HepG2 (cell line): ENCODE measurements around the gene IL5RA. TPM values are rescaled to one million over a fixed set of nuclear protein-coding genes. Genes with fewer than 3 reads are reported as not detected.

ENCODE experiments used
- RFXANK ChIP-seq: IDR thresholded peaks from 2 replicates; pipeline ENCODE4 v1.6.1; 2016
- TGIF2 ChIP-seq: IDR thresholded peaks from 2 replicates; pipeline ENCODE4 v1.6.1; 2016; ENCODE audit warnings: control low read depth, missing compliant biosample characterization
- THYN1 ChIP-seq: sonication (generic); formaldehyde crosslinking; IDR thresholded peaks from 2 replicates; pipeline ENCODE4 v1.8.1; 2023; ENCODE audit warnings: low read depth, mild to moderate bottlenecking, moderate library complexity, missing genetic modification reagents, borderline replicate concordance
- ZNF451 ChIP-seq: sonication (generic); formaldehyde crosslinking; IDR thresholded peaks from 2 replicates; pipeline ENCODE4 v1.5.0; 2020; ENCODE audit warnings: mild to moderate bottlenecking, missing genetic modification reagents
- ZNF550 ChIP-seq: sonication (generic); formaldehyde crosslinking; IDR thresholded peaks from 2 replicates; pipeline ENCODE4 v1.4.0; 2020; ENCODE audit warnings: mild to moderate bottlenecking, missing genetic modification reagents, borderline replicate concordance
- polyA plus RNA-seq, 8 experiments: library from polyadenylated mRNA; depleted of rRNA in 3 of 8; stranded (reverse) in 7 of 8; unstranded in 1 of 8; fragments of >200 nt; fragmentation: Illumina TruSeq in 4 of 8; extraction: Trizol in 4 of 8; gene quantifications; 2 replicates each; pipeline versions ENCODE4 v1.2.1 to v1.2.3, GENCODE V29; 2011 to 2016; ENCODE audit warnings: low read depth in 4 of 8, missing spikeins in 1 of 8, mixed read lengths in 1 of 8; ENCODE audit not compliant: insufficient read depth in 1 of 8
- total RNA-seq, 5 experiments: library from RNA; depleted of rRNA; stranded (reverse); fragments of >200 nt; fragmentation: Illumina TruSeq; extraction: Trizol; gene quantifications; 2 replicates each; pipeline ENCODE4 v1.2.3, GENCODE V29; 2016; ENCODE audit warnings: low read depth in 1 of 5
- TF ChIP-seq, protein P1 (sequence below): sonication (generic); formaldehyde crosslinking; IDR thresholded peaks from 2 replicates; pipeline ENCODE4 v1.4.0; 2020; ENCODE audit warnings: missing genetic modification reagents, borderline replicate concordance
- TF ChIP-seq, protein P2 (sequence below), 2 experiments: sonication (generic) in 1 of 2; formaldehyde crosslinking in 1 of 2; IDR thresholded peaks; 2 replicates each; pipeline versions ENCODE4 v1.6.1 to v1.9.0; 2014 to 2022; ENCODE audit warnings: antibody characterized with exemption in 1 of 2, borderline replicate concordance in 1 of 2, inconsistent platforms in 1 of 2, low read depth in 1 of 2, missing genetic modification reagents in 1 of 2
- TF ChIP-seq, protein P3 (sequence below): sonication (generic); formaldehyde crosslinking; IDR thresholded peaks from 2 replicates; pipeline ENCODE4 v1.4.0; 2020; ENCODE audit warnings: mild to moderate bottlenecking, missing genetic modification reagents
- TF ChIP-seq, protein P4 (sequence below): sonication (generic); formaldehyde crosslinking; IDR thresholded peaks from 2 replicates; pipeline ENCODE4 v1.8.0; 2022; ENCODE audit warnings: low read depth, missing genetic modification reagents
- TF ChIP-seq, protein P5 (sequence below): sonication (generic); formaldehyde crosslinking; IDR thresholded peaks from 2 replicates; pipeline ENCODE4 v1.5.1; 2020; ENCODE audit warnings: missing genetic modification reagents, mild to moderate bottlenecking, borderline replicate concordance
- TF ChIP-seq, protein P6 (sequence below): sonication (generic); formaldehyde crosslinking; IDR thresholded peaks from 2 replicates; pipeline ENCODE4 v1.8.1; 2023; ENCODE audit warnings: mild to moderate bottlenecking, inconsistent platforms, moderate library complexity, missing genetic modification reagents, borderline replicate concordance

Gene IL5RA
- total and polyA plus RNA-seq, 2 of the 13 experiments (the other 11 are each of a cell fraction or from before 2014, with no cell fraction given) = not detected

DNA sequence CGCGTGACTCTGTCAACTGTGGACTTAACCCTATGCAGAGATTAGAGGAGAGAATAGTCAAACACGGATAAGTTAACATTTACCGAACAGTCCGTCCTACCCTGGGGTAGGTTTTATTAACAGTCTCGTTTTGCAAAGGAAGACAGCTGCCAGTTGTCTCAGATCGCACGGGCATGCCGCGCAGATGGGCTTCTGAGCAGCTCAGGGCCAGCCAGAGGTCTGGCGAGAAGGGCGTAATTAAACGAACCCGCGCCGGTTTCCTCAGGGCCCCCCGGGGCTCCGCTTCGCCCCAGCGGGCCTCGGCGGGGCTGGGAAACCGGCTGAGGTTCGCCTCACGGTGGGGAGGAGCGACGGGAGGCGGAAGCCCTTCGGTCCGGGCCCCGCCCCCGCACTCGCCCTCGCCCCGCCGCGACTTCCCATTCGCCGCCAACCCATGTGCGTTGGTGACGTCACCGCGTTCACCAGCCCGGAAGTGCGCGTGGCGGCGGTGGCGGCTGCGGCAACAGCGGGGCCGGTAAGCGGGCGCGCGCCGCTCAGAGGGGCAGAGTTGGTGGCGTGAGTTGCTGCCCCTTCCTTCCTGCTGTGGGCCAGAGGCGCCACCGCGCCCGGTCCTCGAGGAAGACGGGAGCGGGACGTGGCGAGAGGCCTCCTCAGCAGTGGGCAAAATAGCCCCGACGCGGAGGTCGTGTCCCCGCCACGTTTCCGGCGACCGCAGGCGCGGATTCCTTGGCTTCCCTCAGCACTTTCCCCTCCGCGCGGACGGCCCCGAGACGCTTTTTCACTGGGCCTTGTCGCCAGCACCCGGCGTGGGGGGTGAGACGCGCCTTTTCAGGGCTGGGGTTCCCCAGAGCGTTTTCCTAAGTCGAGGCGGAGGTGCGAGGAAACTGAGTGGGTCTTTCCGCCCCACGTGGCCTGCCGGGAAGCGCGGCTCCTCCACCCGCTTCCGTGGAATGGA lies 16.6 kb upstream of the IL5RA start, which contains the start of gene TRNT1 (continued):
- TF ChIP-seq TGIF2 = peak; percentile 81
- TF ChIP-seq, protein P1, sequence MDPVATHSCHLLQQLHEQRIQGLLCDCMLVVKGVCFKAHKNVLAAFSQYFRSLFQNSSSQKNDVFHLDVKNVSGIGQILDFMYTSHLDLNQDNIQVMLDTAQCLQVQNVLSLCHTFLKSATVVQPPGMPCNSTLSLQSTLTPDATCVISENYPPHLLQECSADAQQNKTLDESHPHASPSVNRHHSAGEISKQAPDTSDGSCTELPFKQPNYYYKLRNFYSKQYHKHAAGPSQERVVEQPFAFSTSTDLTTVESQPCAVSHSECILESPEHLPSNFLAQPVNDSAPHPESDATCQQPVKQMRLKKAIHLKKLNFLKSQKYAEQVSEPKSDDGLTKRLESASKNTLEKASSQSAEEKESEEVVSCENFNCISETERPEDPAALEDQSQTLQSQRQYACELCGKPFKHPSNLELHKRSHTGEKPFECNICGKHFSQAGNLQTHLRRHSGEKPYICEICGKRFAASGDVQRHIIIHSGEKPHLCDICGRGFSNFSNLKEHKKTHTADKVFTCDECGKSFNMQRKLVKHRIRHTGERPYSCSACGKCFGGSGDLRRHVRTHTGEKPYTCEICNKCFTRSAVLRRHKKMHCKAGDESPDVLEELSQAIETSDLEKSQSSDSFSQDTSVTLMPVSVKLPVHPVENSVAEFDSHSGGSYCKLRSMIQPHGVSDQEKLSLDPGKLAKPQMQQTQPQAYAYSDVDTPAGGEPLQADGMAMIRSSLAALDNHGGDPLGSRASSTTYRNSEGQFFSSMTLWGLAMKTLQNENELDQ (CRISPR knock-in tag) = no peak
- TF ChIP-seq, protein P2, sequence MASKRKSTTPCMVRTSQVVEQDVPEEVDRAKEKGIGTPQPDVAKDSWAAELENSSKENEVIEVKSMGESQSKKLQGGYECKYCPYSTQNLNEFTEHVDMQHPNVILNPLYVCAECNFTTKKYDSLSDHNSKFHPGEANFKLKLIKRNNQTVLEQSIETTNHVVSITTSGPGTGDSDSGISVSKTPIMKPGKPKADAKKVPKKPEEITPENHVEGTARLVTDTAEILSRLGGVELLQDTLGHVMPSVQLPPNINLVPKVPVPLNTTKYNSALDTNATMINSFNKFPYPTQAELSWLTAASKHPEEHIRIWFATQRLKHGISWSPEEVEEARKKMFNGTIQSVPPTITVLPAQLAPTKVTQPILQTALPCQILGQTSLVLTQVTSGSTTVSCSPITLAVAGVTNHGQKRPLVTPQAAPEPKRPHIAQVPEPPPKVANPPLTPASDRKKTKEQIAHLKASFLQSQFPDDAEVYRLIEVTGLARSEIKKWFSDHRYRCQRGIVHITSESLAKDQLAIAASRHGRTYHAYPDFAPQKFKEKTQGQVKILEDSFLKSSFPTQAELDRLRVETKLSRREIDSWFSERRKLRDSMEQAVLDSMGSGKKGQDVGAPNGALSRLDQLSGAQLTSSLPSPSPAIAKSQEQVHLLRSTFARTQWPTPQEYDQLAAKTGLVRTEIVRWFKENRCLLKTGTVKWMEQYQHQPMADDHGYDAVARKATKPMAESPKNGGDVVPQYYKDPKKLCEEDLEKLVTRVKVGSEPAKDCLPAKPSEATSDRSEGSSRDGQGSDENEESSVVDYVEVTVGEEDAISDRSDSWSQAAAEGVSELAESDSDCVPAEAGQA (IDR thresholded peaks at IDR 0.05; ENCODE audit: low read depth) = peak; percentile 86
- TF ChIP-seq, protein P2 (CRISPR knock-in tag; IDR thresholded peaks at IDR 0.05; ENCODE audit: borderline replicate concordance) = no peak
- TF ChIP-seq ZNF550 (CRISPR knock-in tag) = peak; percentile 73; the same call in 1 of the 2 replicates
- no peak for TF ChIP-seq THYN1 (CRISPR knock-in tag)
- TF ChIP-seq, protein P3, sequence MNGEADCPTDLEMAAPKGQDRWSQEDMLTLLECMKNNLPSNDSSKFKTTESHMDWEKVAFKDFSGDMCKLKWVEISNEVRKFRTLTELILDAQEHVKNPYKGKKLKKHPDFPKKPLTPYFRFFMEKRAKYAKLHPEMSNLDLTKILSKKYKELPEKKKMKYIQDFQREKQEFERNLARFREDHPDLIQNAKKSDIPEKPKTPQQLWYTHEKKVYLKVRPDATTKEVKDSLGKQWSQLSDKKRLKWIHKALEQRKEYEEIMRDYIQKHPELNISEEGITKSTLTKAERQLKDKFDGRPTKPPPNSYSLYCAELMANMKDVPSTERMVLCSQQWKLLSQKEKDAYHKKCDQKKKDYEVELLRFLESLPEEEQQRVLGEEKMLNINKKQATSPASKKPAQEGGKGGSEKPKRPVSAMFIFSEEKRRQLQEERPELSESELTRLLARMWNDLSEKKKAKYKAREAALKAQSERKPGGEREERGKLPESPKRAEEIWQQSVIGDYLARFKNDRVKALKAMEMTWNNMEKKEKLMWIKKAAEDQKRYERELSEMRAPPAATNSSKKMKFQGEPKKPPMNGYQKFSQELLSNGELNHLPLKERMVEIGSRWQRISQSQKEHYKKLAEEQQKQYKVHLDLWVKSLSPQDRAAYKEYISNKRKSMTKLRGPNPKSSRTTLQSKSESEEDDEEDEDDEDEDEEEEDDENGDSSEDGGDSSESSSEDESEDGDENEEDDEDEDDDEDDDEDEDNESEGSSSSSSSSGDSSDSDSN (CRISPR knock-in tag) = peak; percentile 73
- TF ChIP-seq, protein P4, sequence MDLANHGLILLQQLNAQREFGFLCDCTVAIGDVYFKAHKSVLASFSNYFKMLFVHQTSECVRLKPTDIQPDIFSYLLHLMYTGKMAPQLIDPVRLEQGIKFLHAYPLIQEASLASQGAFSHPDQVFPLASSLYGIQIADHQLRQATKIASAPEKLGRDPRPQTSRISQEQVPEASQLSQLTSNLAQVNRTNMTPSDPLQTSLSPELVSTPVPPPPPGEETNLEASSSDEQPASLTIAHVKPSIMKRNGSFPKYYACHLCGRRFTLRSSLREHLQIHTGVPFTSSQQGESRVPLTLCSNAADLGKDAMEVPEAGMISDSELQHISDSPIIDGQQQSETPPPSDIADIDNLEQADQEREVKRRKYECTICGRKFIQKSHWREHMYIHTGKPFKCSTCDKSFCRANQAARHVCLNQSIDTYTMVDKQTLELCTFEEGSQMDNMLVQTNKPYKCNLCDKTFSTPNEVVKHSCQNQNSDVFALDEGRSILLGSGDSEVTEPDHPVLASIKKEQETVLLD (CRISPR knock-in tag) = peak; percentile 91
- TF ChIP-seq, protein P5, sequence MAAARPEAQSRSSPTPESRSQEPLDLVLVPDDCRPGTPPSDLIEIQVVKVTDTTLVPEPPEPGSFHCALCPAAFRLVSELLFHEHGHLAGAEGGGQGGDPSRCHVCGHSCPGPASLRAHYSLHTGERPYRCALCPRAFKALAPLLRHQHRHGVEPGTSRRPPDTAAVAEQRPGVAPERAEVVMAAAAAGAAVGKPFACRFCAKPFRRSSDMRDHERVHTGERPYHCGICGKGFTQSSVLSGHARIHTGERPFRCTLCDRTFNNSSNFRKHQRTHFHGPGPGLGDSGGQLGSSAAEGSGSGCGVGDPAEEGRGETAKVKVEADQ (CRISPR knock-in tag) = no peak
- TF ChIP-seq, protein P6, sequence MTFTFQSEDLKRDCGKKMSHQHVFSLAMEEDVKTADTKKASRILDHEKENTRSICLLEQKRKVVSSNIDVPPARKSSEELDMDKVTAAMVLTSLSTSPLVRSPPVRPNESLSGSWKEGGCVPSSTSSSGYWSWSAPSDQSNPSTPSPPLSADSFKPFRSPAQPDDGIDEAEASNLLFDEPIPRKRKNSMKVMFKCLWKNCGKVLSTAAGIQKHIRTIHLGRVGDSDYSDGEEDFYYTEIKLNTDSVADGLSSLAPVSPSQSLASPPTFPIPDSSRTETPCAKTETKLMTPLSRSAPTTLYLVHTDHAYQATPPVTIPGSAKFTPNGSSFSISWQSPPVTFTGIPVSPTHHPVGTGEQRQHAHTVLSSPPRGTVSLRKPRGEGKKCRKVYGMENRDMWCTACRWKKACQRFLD (CRISPR knock-in tag) = 0 out of 2 replicates have a peak, but pooled peaks have one; percentile 15
- no peak; the same call in none of the 2 replicates for TF ChIP-seq ZNF451 (CRISPR knock-in tag)
- TF ChIP-seq RFXANK (CRISPR knock-in tag) = 0 out of 2 replicates have a peak, but pooled peaks have one; percentile 22
